Measurements from ENCODE around the gene PPM1E.
A peak's percentile ranks its signal among the peaks of the same experiment; 100 is the strongest.
"Not testable (repeated sequence)": the region's sequence is repeated elsewhere in the genome, so short reads cannot be mapped to it uniquely, and the experiment has no call there.

PPM1E gene

DNA sequence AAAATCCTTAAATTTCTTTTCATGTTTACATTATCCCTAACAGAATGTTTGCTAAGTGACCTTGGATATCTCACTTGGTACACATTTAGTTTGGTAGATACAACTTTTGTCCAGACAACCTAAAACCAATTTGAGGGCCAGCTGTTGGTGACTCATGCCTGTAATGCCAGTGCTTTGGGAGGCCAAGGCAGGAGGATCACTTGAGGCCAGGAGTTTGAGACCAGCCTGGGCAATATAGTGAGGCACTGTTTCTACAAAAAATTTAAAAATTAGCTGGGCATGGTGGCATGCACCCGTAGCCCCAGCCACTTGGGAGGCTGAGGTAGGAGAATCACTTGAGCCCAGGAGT lies 202.0 kb downstream of the PPM1E start:
- not testable (repeated sequence) for DNase-seq

GRCh38 chr17:58960068-58960467 lies 204.4 kb downstream of the PPM1E start:
- DNase-seq, result peak; percentile 67

DNA sequence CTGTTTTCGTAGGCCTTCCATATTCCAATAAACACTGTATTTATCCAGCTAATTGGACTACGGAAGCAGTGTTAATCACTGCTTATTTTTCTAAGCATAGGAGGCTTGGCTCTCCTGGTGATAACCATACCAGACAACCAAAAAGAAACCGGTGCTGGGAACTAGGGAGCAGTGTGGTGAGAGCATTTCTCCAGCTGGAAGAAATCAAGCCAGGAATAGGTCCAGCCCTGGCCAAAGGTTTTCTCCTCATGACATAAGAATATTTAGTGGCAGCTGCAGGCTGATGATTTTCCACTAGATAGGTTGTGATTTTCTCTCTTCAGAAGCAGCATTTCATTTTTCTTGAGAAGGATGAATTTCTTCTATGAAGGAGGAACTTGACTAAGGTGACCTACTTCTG lies 209.6 kb downstream of the PPM1E start:
- DNase-seq, result no peak

DNA sequence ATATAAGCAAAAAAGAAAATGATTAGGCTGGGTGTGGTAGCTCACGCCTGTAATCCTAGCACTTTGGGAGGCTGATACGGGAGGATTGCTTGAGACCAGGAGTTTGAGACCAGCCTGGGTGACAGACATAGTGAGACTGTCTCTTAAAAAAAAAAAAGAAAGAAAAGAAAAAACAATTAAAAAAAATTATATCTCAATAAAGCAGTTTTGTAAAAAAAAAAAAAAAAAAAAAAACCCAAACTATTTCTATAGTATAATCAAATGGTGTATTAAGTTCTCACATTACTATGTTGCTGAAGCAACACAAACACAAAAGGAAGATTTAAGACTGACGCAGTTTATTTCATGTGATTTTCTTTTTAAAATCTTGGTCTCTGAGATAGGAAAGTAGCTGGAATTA lies 210.6 kb downstream of the PPM1E start:
- no peak for DNase-seq

GRCh38 chr17:58968426-58969061 lies 212.9 kb downstream of the PPM1E start:
- peak; percentile 40 for DNase-seq

DNA sequence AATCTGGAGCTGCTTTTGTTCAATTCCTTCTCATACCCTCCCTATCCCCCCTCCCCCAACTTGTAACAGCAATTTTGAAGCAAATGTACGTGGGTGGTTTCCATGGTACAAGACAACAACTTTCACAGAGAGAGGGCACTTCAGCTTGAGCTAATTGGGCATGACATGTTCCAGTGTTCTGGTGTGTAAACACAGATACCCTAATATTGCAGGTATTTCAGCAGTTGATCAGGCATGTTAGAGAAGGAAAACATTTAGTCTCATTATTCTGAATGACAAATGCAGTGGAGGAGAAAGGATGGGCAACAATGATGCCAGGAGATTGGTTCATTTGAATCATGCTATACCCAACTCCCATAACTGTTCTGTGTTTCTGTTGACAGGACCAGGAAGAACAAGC lies 213.5 kb downstream of the PPM1E start:
- no peak for DNase-seq

DNA sequence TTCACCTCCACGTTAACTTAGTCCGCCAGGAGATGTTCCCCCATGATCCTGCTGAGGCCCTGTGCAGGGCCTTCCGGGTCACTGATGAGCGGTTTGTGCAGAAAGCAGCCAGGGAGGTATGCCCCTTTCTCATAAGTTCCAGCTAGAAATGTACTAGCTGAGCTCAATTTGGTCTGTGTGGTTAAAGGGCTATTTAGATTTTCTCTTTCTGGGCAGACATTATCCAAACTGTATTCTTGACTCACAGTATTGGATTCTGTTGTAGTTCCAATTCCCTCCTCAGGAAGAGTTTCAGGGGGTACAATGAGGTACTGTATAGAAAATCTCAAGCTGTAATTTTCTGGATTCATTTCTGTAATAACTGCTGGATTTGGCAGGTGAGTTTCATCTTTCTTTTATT lies 214.0 kb downstream of the PPM1E start:
- no peak for DNase-seq

DNA sequence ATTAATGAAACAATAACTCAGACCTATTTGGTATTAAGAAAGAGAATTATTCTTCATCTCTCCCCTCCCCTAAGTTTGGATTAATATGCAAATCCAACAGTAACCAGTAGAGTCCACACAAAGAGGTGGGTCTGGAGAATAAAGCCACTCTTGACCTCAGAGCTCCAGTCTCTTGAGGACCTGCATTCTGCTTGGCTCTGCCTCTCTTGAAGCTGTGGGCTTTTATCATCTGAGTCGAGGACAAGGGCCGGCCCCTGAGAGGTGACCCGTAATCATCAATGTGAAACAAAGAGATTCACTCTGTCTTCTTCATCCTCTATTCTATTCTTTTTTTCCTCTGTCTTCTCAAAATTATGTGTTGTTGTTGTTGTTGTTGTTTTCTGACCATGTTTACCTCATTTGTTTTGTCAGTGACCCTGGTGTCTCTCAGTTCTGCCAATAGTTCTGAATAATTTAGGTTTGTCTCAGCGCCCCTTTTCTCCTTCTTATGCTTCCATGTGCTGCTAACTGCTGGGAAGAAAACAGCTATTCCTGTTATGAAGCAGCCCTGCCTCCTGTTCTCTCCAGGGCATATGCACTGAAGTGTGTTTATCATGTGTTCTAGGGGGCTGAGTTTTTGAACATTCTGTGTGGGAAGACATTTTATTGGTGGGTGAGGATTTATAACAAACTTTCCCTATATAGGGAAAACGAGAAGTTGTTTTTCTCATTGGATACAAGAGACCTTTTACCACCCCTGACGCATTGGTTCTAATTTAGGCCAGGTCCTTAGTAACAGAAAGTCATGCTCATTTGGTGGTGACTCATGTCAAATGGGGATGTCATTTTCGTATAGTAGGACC lies 215.2 kb downstream of the PPM1E start:
- DNase-seq, result no peak

- no peak for DNase-seq
Observed at GRCh38 chr17:58974354-58974753, 218.7 kb downstream of the PPM1E start.

- DNase-seq, result no peak
Observed at GRCh38 chr17:58976541-58976940, 220.9 kb downstream of the PPM1E start.

DNA sequence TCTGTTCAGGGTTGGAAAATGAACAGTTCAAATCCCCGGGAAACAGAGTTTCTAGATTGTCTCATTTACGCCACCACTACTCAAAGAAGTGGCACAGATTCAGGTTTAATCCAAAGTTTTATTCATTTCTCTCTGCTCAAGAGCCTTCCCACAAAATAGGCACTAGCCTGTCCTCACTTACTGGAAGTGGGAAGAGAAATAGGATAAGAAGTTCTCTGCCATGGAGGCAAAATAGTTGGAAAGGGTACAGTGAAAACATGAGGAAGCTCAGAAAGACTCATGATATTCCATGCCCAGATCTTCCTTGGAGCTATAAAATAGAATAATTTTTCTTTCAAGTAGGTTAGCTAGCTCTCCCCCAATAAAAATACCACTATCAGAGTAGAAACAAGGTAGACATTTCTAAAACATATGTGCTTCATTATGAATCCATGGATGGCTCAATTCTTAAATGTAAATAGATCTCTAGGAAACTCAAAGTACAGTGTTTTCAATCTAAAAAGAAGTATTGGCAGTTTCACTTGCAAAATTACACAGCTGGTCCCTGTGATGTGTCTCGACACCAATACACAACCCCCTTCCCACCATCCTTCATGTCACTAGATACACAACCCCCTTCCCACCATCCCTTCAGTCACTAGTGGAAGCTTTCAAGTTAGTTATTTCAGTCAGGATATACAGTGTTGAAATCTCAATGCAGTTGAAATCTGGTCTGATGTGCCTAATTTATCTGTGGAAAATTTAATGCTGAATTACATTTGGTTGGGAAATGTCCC lies 225.2 kb downstream of the PPM1E start:
- no peak for DNase-seq

DNA sequence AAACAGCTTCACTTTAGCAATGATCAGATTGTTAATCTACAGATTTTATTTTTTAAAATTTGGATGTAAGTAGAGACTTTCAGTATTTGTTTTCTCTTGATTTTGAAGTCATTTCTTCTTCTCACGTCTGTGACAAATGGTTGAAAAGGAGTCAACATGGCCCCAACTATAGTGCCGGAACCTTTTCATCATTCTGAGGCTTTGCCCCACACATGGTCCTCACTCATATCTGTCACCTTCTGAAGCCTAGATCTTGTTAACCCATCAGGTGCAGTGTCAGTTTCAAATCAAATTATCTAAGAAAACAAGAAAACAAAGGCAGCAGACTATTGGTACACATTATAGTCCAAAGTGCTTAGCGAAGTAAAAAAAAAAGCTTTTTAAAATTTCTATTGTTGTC lies 227.0 kb downstream of the PPM1E start:
- no peak for DNase-seq

- peak; percentile 42 for DNase-seq
Observed at GRCh38 chr17:58985367-58985766, 229.7 kb downstream of the PPM1E start.

GRCh38 chr17:58985971-58986370 lies 230.3 kb downstream of the PPM1E start:
- DNase-seq, result no peak

- no peak for DNase-seq
Observed at GRCh38 chr17:58989629-58990028, 234.0 kb downstream of the PPM1E start.

DNA sequence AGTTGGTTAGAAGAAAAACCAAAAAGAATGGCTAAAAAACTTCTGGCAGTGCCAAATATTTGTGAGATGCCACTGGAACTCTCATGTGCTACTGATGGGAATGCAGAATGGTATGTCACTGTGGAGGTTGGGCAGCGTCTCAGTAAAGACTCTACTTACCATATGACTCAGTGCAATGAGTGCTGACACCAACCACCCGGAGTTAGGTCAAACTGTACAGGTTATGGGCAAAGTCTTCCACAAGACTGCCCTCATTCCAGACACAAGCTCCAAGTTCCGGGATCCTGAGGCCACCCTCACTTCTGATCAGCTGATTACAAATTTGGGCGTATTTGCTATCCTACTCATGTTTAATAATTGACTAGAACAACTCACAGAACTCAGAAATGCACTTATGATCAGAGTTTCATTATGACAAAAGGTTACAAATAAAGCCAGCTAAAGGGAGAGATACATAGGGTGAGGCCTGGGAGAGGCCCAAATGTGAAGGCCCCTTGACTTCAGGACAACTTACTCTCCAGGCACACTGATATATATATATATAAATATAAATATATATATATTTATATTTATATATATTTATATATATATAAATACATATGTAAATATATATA lies 236.2 kb downstream of the PPM1E start:
- DNase-seq, result no peak

GRCh38 chr17:58993311-58993710 lies 237.7 kb downstream of the PPM1E start:
- DNase-seq, result no peak

GRCh38 chr17:58995247-58995940 lies 239.7 kb downstream of the PPM1E start:
- DNase-seq, result no peak

- no peak for DNase-seq
Observed at GRCh38 chr17:58996968-58997367, 241.3 kb downstream of the PPM1E start.

DNA sequence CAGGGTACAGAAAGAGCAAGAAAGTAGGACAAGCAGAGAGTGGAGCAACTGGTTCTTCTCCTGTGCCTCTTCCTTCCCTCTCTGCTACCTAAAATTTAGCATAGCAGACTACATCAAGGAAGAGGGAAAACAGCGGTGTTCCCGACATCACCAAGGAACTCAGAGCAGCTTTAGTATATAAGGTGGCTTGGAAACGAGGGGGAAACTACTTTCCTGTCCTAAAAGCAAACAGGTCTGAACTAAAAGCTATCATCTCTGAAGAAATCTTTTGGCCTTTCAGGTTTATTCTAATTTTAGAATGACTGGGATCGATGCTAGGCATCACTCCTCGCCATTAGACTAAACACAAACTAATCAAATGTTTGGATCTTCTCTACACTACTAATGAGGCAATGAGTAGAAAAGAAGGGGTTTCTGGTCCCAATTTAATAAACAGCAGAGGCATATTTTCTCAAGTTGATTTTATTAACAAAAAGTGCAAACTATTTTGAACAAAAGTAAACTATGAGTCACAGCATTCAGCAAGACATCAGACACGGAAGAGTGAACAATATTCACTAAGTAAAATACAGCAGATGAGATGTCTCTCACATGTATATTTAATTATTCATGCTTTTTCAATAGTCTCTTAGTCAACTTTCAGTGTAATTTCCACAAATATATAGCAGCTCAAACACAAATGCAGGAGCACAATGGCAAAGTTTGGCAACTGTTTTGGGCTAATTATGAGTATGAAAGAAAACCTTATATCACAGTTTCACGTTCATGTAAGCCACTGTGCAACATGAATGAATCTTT lies 242.3 kb downstream of the PPM1E start:
- no peak for DNase-seq

DNA sequence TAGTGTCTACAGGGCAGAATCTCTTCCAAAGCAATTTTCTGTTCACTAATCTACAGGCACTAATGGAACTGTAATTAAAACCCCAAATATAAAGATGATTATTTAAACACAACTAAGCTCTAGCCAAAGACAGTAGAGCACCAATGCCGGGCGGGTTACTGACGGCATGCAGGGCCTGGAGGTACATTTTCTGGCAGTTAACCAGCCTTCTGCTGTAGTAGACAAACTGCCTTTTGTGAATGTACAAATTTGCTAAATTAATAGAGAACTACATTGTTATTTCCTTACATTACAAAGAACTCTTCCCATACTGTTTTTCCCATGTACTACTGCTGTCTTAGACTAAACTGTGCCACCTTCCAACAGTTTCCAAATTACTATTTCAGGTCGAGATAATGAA lies 243.2 kb downstream of the PPM1E start:
- no peak for DNase-seq

DNA sequence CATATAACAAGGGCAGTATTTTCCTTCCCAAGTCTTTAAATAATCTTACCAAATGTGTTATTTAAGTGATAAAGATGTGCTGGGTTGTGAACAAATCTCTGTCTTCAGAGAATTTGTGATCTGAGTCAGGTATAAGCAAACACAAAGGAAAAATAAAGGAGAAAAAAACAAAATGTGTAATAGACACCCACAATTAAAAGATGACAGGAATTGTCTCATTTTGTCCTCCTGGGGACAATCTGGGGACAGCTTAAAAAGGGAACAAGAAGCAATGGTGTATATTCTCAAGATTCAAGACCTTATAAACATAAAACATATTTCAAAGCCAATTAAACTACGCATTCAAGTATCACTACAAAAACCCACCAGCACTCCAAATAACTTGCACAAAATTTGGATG lies 243.8 kb downstream of the PPM1E start:
- no peak for DNase-seq

All from OCI-M1 (cell line).